HepG2 (cell line): Measurements from ENCODE around the gene IZUMO1R.

Experiments used
- CTCF ChIP-seq: sonication (generic); formaldehyde crosslinking; IDR thresholded peaks from 2 replicates; pipeline ENCODE4 v1.5.0; 2020; ENCODE audit warnings: mild to moderate bottlenecking, missing genetic modification reagents, moderate library complexity
- HBP1 ChIP-seq: IDR thresholded peaks from 2 replicates; pipeline ENCODE4 v1.6.1; 2016; ENCODE audit warnings: low read depth, control low read depth
- HOXA7 ChIP-seq: sonication (generic); formaldehyde crosslinking; IDR thresholded peaks from 2 replicates; pipeline ENCODE4 v1.8.1; 2022; ENCODE audit warnings: mild to moderate bottlenecking, missing genetic modification reagents, moderate library complexity
- ZNF335 ChIP-seq: sonication (generic); formaldehyde crosslinking; IDR thresholded peaks from 2 replicates; pipeline ENCODE4 v1.4.0; 2020; ENCODE audit warnings: missing genetic modification reagents
- ZNF674 ChIP-seq: sonication (generic); formaldehyde crosslinking; IDR thresholded peaks from 2 replicates; pipeline ENCODE4 v1.5.0; 2020; ENCODE audit warnings: low read depth, mild to moderate bottlenecking, missing genetic modification reagents
- ZNF883 ChIP-seq: sonication (generic); formaldehyde crosslinking; IDR thresholded peaks from 2 replicates; pipeline ENCODE4 v1.5.1; 2020; ENCODE audit warnings: mild to moderate bottlenecking, missing genetic modification reagents; ENCODE audit errors: not compliant biosample characterization
- TF ChIP-seq, protein P1 (sequence below): sonication (generic); formaldehyde crosslinking; IDR thresholded peaks from 2 replicates; pipeline ENCODE4 v1.4.0; 2020; ENCODE audit warnings: mild to moderate bottlenecking, missing genetic modification reagents

- TF ChIP-seq HOXA7 (CRISPR knock-in tag) (no peak), CTCF (no peak), ZNF335 (CRISPR knock-in tag) (no peak), HBP1 (no peak), ZNF883 (CRISPR knock-in tag) (no peak), ZNF674 (CRISPR knock-in tag) (no peak)
- TF ChIP-seq, protein P1, sequence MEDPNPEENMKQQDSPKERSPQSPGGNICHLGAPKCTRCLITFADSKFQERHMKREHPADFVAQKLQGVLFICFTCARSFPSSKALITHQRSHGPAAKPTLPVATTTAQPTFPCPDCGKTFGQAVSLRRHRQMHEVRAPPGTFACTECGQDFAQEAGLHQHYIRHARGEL = no peak
Observed at GRCh38 chr11:94332814-94333213, 28.4 kb downstream of the IZUMO1R start.
